Erythroblast (primary cell): ENCODE data around the gene IL11.

Experiments
- GATA1 ChIP-seq: IDR thresholded peaks from 2 replicates; pipeline ENCODE4 v1.6.1; 2011; ENCODE audit warnings: low read depth, mild to moderate bottlenecking, control low read depth, low read length, moderate library complexity
- POLR2A ChIP-seq: IDR thresholded peaks from 2 replicates; pipeline ENCODE4 v1.6.1; 2011; ENCODE audit warnings: mild to moderate bottlenecking, low read length

DNA sequence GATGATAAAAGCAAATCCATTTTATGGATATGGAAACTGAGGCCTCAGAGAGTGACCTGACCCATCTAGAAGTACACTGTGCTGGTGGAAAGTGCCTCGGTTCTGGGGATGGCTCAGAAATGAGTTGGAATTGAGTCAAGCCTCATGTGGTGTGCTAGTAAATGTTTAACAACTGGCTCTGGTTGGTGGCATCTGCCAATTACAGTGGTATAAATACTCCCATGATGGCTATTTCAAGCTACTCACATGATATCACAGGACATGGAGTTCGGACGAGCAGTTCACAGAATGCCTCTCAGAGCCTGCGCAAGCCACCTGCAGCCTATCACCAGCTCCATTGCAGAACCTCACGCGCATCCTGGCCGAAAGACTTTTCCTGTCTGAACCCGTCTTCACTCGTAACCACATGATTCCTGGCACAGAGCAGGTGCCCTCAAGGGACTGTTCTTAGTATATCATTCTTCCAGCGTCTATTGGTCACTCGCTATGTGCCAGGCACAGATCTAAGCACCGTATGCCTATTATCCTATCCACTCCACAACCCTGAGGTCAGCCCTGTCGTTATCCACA is 54.2 kb downstream of the IL11 start:
- no peak for TF ChIP-seq POLR2A
- TF ChIP-seq GATA1 = no peak
